ENCODE results near the gene ENAH. TPM values are rescaled to one million over a fixed set of nuclear protein-coding genes. Genes with fewer than 3 reads are reported as not detected.
A peak's percentile ranks its signal among the peaks of the same experiment; 100 is the strongest.
"Not testable (repeated sequence)": the region's sequence is repeated elsewhere in the genome, so short reads cannot be mapped to it uniquely, and the experiment has no call there.

ENAH gene
- total RNA-seq = 10 to 100 TPM; 50.5 to 59.5 TPM

DNA sequence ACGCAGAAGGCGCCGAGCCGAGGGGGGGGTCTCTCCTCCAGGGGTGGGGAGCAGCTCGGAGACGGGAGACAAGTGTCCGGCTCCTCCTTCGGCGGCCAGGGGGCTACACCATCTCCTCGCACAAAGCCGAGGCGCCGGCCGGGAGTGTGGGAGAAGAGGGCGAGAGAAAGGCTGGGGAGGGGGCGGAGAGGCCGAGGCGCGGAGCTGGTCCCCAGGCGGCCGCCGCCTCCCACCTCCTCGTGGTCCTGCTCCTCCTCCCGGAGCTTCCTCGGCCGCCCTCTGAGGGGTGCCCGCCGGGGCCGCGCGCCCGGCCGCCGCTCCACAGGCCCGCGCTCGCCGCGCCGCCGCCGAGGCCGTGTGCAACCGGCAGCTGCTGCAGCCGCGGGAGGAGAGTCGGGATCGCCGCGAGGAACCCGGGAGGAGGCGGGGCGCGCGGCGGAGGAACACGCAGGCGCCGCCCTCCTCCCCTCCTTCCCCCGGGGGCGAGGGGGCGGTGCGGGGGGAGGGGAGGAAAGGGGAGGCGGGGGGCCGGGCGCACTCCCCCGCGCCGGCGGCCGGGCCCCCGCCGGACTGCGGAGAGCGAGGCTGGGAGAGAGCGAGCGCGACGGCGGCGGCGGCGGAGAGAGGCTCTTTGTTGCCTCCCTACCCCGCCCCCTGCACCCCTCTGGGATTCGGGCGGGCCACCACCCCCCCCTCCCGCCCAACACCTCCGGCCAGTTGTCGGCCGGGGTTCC is at the start of gene ENAH:
Gene ENAH, minus strand, starts transcription at position 395 of the 734 bp plus-strand sequence. CDS start 433 bp downstream, outside the sequence.
- Histone ChIP-seq H3K4me1 (peaks cover 0 to 33% of the 10 kb centered on the region in 2 donors), H3K27ac (peak within 1 kb of the TSS; percentile 99), H3K27me3 (no peaks in the 10 kb centered on the region), H3K4me3 (peak within 1 kb of the TSS; percentile 95 to 97), H3K36me3 (no peaks in the 10 kb centered on the region), H3K9me3 (no peaks in the 10 kb centered on the region)
- TF ChIP-seq, protein P1, sequence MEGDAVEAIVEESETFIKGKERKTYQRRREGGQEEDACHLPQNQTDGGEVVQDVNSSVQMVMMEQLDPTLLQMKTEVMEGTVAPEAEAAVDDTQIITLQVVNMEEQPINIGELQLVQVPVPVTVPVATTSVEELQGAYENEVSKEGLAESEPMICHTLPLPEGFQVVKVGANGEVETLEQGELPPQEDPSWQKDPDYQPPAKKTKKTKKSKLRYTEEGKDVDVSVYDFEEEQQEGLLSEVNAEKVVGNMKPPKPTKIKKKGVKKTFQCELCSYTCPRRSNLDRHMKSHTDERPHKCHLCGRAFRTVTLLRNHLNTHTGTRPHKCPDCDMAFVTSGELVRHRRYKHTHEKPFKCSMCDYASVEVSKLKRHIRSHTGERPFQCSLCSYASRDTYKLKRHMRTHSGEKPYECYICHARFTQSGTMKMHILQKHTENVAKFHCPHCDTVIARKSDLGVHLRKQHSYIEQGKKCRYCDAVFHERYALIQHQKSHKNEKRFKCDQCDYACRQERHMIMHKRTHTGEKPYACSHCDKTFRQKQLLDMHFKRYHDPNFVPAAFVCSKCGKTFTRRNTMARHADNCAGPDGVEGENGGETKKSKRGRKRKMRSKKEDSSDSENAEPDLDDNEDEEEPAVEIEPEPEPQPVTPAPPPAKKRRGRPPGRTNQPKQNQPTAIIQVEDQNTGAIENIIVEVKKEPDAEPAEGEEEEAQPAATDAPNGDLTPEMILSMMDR (IDR thresholded peaks at IDR 0.05) = no peak
- DNase-seq (ENCODE audit: low spot score) = peak; percentile 75

DNA sequence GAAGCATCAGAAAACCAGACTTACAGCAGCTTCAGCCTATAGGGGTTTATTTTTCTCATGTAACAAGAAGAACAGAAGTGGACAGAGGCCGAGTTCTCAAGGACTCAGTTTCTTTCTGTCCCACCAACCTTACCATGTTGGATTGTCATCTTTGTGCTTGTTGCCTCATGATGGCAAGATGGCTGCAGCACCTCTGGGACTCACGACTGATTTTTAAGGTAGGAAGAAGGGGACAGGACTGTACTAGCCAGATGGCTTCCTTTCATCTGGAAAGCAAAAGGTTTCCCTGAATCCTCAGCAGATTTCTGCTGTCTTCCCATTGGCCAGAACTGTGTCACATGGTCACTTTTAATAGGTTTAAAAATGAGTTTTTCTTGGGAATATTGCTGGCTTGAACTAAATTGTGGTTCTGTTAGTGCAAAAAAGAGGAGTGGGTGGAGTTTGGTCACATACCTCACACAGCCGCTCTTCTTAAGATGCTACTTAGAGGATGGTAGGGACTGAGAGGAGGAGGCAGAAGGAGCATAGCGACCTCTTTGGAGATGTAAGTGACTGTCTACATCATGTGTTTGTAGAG is 48.1 kb upstream of the ENAH start:
- Histone ChIP-seq H3K4me3 (no peak overlapping the region), H3K9me3 (no peaks in the 10 kb centered on the region), H3K4me1 (peaks cover 0 to 25% of the 10 kb centered on the region in 2 donors), H3K36me3 (no peaks in the 10 kb centered on the region), H3K27me3 (no peaks in the 10 kb centered on the region), H3K27ac (peak overlapping the region in 1 of 2 donors; percentile 28)
- DNase-seq (ENCODE audit: low spot score) = no peak
- TF ChIP-seq, protein P1 (IDR thresholded peaks at IDR 0.05) = no peak

DNA sequence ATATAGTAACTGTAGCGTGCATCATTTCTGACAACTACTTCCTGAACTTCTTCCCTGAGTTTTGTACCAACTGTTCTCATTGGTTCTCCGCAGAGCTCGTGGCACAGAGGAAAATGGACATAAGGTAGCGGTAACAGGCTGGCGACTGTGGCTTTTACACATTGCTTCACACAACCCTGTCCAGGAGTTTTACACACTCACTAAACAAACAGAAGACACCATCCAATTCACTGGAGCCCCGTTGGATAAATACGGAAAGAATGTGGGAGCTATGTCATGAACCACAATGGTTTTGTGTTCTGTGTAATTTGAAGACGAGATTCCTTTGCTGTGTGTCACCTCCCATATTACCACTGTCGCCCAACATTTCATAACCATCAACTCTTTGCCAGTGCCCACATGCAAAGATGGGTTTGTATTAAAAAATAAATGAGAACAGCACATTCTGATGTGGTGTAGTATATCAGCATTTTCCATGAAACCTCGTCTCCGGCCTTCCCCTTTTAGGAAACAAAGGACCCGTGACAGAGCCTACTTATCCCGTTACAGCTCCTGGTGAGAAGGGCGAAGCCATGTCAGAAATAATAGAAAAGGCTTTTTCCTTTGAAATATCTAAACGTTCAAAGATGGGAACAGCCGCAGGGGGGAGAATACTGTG is 47.4 kb upstream of the ENAH start:
- TF ChIP-seq, protein P1 (IDR thresholded peaks at IDR 0.05) = no peak
- Histone ChIP-seq H3K27ac (peak overlapping the region in 1 of 2 donors; percentile 53), H3K36me3 (no peaks in the 10 kb centered on the region), H3K9me3 (no peaks in the 10 kb centered on the region), H3K4me3 (no peak overlapping the region), H3K27me3 (no peaks in the 10 kb centered on the region), H3K4me1 (peaks cover 0 to 32% of the 10 kb centered on the region in 2 donors)
- no peak for DNase-seq (ENCODE audit: low spot score)

DNA sequence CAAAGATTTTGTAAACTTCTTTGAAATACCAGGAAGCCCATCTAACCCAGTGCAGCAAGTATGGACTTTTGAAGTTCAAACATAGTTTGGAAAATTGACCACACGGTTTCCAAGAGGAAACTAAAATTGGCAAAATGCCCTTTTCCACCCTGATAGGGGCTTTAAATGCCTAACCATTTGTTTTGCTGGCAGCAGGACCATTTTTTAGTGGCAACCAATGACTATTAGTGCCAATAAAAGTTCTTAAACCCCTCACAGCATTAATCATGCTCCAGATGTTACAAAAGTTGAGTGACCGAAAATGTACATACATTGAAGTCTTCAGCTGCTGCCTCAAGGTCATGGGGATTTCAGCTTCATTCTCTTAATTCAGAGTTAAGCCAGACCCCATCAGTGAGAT is 46.4 kb upstream of the ENAH start:
- Histone ChIP-seq H3K27me3 (no peaks in the 10 kb centered on the region), H3K27ac (peak overlapping the region in 1 of 2 donors; percentile 53), H3K36me3 (no peaks in the 10 kb centered on the region), H3K4me3 (no peak overlapping the region), H3K4me1 (peaks cover 0 to 41% of the 10 kb centered on the region in 2 donors), H3K9me3 (no peaks in the 10 kb centered on the region)
- TF ChIP-seq, protein P1 (IDR thresholded peaks at IDR 0.05) = no peak
- DNase-seq (ENCODE audit: low spot score) = no peak

DNA sequence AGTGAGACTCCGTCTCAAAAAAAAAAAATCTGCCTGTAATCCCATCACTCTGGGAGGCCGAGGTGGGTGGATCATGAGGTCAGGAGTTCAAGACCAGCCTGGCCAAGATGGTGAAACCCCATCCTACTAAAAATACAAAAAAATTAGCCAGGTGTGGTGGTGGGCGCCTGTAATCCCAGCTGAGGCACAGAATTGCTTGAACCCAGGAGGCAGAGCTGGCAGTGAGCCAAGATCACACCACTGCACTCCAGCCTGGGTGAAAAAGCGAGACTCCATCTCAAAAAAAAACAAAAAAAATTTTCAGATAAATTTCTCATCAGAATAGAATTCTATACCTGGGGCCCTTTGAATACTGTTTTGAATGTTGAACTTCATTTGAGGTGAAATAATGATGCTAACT is 45.3 kb upstream of the ENAH start:
- not testable (repeated sequence) for DNase-seq (ENCODE audit: low spot score); H3K27ac ChIP-seq

DNA sequence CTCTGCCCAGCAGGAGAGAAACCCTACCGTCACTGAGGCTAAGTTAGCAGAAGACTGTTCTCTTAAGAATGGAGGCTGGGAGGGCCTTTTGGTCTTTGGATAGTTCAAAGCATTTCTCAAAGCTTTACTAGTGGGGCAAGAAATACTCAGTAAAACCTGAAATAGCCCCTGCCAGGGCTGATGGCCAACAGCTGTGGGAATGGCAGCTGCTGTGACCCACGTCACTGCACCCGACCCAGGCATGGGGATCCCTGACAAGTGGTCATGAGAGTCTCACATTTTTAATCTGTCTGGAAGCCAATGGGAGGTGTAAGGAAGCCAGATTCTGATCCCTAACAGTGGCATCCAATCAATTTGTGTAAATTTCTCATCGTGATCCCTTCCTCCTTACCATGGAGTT is 44.5 kb upstream of the ENAH start:
- Histone ChIP-seq H3K4me1 (peaks cover 0 to 60% of the 10 kb centered on the region in 2 donors), H3K4me3 (no peak overlapping the region), H3K27me3 (no peaks in the 10 kb centered on the region), H3K36me3 (no peaks in the 10 kb centered on the region), H3K27ac (peak overlapping the region; percentile 26 to 29), H3K9me3 (no peaks in the 10 kb centered on the region)
- TF ChIP-seq, protein P1 (IDR thresholded peaks at IDR 0.05) = no peak
- DNase-seq (ENCODE audit: low spot score) = no peak

More for the DNA sequence above, 45.3 kb upstream of the ENAH start:
- peaks cover 0 to 52% of the 10 kb centered on the region in 2 donors for H3K4me1 ChIP-seq
- not testable (repeated sequence) for H3K9me3 ChIP-seq, H3K36me3 ChIP-seq, H3K27me3 ChIP-seq, H3K4me3 ChIP-seq
